H1 (cell line): ENCODE measurements around the gene UFC1. TPM values are rescaled to one million over a fixed set of nuclear protein-coding genes. Genes with fewer than 3 reads are reported as not detected.
A peak's percentile ranks its signal among the peaks of the same experiment; 100 is the strongest.

Experiments used
- CTCF ChIA-PET: fragments of 300-600 bp; sonication (Branson Sonifier 250); formaldehyde crosslinking; loops from one replicate; lab custom pipeline; 2021; ENCODE audit not compliant: partially characterized antibody; lab: Charles Lee
- POLR2A ChIA-PET: fragments of 300-600 bp; sonication (Branson Sonifier 250); formaldehyde crosslinking; loops from one replicate; lab custom pipeline; 2021; ENCODE audit warnings: inconsistent platforms; ENCODE audit not compliant: partially characterized antibody; lab: Charles Lee
- DNase-seq, 2 experiments: peaks; one replicate each; pipeline versions ENCODE4 v3.0.0 to v3.0.0-alpha.2; 2010 to 2022; ENCODE audit warnings: low spot score in 2 of 2, low read depth in 1 of 2, mixed read lengths in 1 of 2
- FAIRE-seq: peaks from 2 replicates; lab custom pipeline; 2011; peaks lifted over from hg19 to GRCh38; lab: Jason Lieb, UNC
- H2AFZ ChIP-seq: 2 replicates; pipeline ENCODE4 v1.8.1; 2012; ENCODE audit warnings: low read length, inconsistent platforms
- H2AK5ac ChIP-seq: 2 replicates; pipeline ENCODE4 v1.6.1; 2013; ENCODE audit warnings: low read depth, low read length
- H2BK120ac ChIP-seq: replicated peaks from 2 replicates; pipeline ENCODE3; 2013; ENCODE audit warnings: low read depth, low read length, inconsistent platforms
- H2BK12ac ChIP-seq: 2 replicates; pipeline ENCODE4 v1.6.1; 2013; ENCODE audit warnings: low read depth, low read length
- H2BK15ac ChIP-seq: 2 replicates; pipeline ENCODE4 v1.6.1; 2013; ENCODE audit warnings: low read length
- H2BK20ac ChIP-seq: 2 replicates; pipeline ENCODE4 v1.6.1; 2013; ENCODE audit warnings: low read length
- H2BK5ac ChIP-seq: 2 replicates; pipeline ENCODE4 v1.6.1; 2013; ENCODE audit warnings: low read depth, low read length
- H3K14ac ChIP-seq: 2 replicates; pipeline ENCODE4 v1.6.1; 2013; ENCODE audit warnings: inconsistent platforms; ENCODE audit not compliant: insufficient read length
- H3K18ac ChIP-seq: 2 replicates; pipeline ENCODE4 v1.6.1; 2013; ENCODE audit warnings: low read length; ENCODE audit errors: extremely low read depth
- H3K23ac ChIP-seq: 2 replicates; pipeline ENCODE4 v1.6.1; 2013; ENCODE audit warnings: inconsistent platforms; ENCODE audit not compliant: insufficient read length
- H3K23me2 ChIP-seq: 2 replicates; pipeline ENCODE4 v1.6.1; 2013; ENCODE audit warnings: low read depth, low read length
- H3K27ac ChIP-seq: 2 replicates; pipeline ENCODE4 v1.6.1; 2011; ENCODE audit warnings: low read depth, low read length, inconsistent platforms
- H3K27me3 ChIP-seq, 4 experiments: replicated peaks in 1 of 4; 1 replicate in 1 of 4; 2 replicates in 3 of 4; pipeline versions ENCODE4 v1.6.1 to v1.8.1; 2011 to 2013; ENCODE audit warnings: low read length in 3 of 4, mild to moderate bottlenecking in 3 of 4, inconsistent platforms in 2 of 4, mixed read lengths in 2 of 4, moderate library complexity in 1 of 4; ENCODE audit not compliant: control insufficient read depth in 3 of 4, insufficient read depth in 3 of 4; ENCODE audit errors: extremely low read depth in 1 of 4
- H3K36me3 ChIP-seq, 4 experiments: 2 replicates each; pipeline versions ENCODE4 v1.6.1 to v1.8.1; 2011 to 2013; ENCODE audit warnings: mild to moderate bottlenecking in 4 of 4, low read length in 3 of 4, moderate library complexity in 2 of 4, control low read depth in 1 of 4, inconsistent platforms in 1 of 4; ENCODE audit not compliant: insufficient read depth in 4 of 4, control insufficient read depth in 2 of 4
- H3K4ac ChIP-seq: replicated peaks from 2 replicates; pipeline ENCODE3; 2013; ENCODE audit warnings: low read length, low read depth, mixed read lengths, inconsistent platforms; ENCODE audit not compliant: insufficient read length
- H3K4me1 ChIP-seq, 4 experiments: replicated peaks in 1 of 4; 1 replicate in 1 of 4; 2 replicates in 3 of 4; pipeline versions ENCODE4 v1.6.1 to v1.8.1; 2011 to 2013; ENCODE audit warnings: low read length in 3 of 4, inconsistent platforms in 2 of 4, mixed read lengths in 1 of 4; ENCODE audit not compliant: insufficient read depth in 4 of 4, control insufficient read depth in 3 of 4
- H3K4me2 ChIP-seq, 2 experiments: 2 replicates each; pipeline versions ENCODE4 v1.6.1 to v1.8.1; 2011 to 2013; ENCODE audit warnings: low read depth in 2 of 2, low read length in 2 of 2, control low read depth in 1 of 2, inconsistent platforms in 1 of 2, mild to moderate bottlenecking in 1 of 2; ENCODE audit not compliant: insufficient read depth in 1 of 2
- H3K4me3 ChIP-seq, 4 experiments: fragments of 200-600, 300-600 bp in 1 of 4; sonication (generic), shearing (Covaris generic), sonication (Bioruptor Twin) in 1 of 4; 2 replicates each; pipeline versions ENCODE4 v1.5.1 to v1.8.1; 2011 to 2016; ENCODE audit warnings: low read length in 4 of 4, low read depth in 3 of 4, control low read depth in 2 of 4, inconsistent platforms in 2 of 4, mild to moderate bottlenecking in 2 of 4, mixed read lengths in 1 of 4, moderate library complexity in 1 of 4; ENCODE audit not compliant: insufficient read depth in 2 of 4; ENCODE audit errors: extremely low read depth in 1 of 4
- H3K56ac ChIP-seq: replicated peaks from 2 replicates; pipeline ENCODE3; 2013; ENCODE audit warnings: low read depth, mild to moderate bottlenecking, mixed read lengths, low read length, inconsistent platforms; ENCODE audit not compliant: insufficient read length
- H3K79me1 ChIP-seq: 2 replicates; pipeline ENCODE4 v1.6.1; 2013; ENCODE audit warnings: low read depth, low read length, control low read depth
- H3K79me2 ChIP-seq, 2 experiments: 2 replicates each; pipeline versions ENCODE4 v1.6.1 to v1.8.1; 2012 to 2013; ENCODE audit warnings: low read length in 2 of 2, mild to moderate bottlenecking in 2 of 2, inconsistent platforms in 1 of 2; ENCODE audit not compliant: insufficient read depth in 2 of 2, control insufficient read depth in 1 of 2
- H3K9ac ChIP-seq, 4 experiments: replicated peaks in 1 of 4; 1 replicate in 1 of 4; 2 replicates in 3 of 4; pipeline versions ENCODE4 v1.6.1 to v1.8.1; 2011 to 2013; ENCODE audit warnings: low read depth in 3 of 4, low read length in 3 of 4, control low read depth in 2 of 4, mild to moderate bottlenecking in 2 of 4, moderate library complexity in 2 of 4, inconsistent platforms in 1 of 4; ENCODE audit errors: extremely low read depth in 1 of 4
- H3K9me3 ChIP-seq, 2 experiments: 2 replicates each; pipeline versions ENCODE4 v1.6.1 to v1.8.1; 2012 to 2013; ENCODE audit warnings: mild to moderate bottlenecking in 2 of 2, moderate library complexity in 2 of 2, control low read depth in 1 of 2, inconsistent platforms in 1 of 2, low read depth in 1 of 2, low read length in 1 of 2, mixed read lengths in 1 of 2; ENCODE audit not compliant: insufficient read depth in 2 of 2
- H4K20me1 ChIP-seq, 2 experiments: replicated peaks in 1 of 2; 2 replicates each; pipeline versions ENCODE3 to v1.8.1; 2011 to 2013; ENCODE audit warnings: inconsistent platforms in 2 of 2, low read length in 2 of 2, mild to moderate bottlenecking in 1 of 2; ENCODE audit not compliant: insufficient read depth in 2 of 2, control insufficient read depth in 1 of 2
- H4K5ac ChIP-seq: 2 replicates; pipeline ENCODE4 v1.6.1; 2013; ENCODE audit warnings: low read length, low read depth, mixed read lengths, inconsistent platforms; ENCODE audit not compliant: insufficient read length
- H4K8ac ChIP-seq: 2 replicates; pipeline ENCODE4 v1.8.0; 2013; ENCODE audit warnings: mild to moderate bottlenecking, moderate library complexity, low read length, inconsistent platforms; ENCODE audit not compliant: insufficient read depth; ENCODE audit errors: extremely low read depth
- H4K91ac ChIP-seq: replicated peaks from 2 replicates; pipeline ENCODE3; 2013; ENCODE audit warnings: low read length, mixed read lengths, inconsistent platforms; ENCODE audit not compliant: insufficient read length
- ASH2L ChIP-seq: fragments of 200-600, 300-600 bp; sonication (generic); IDR thresholded peaks from one replicate; pipeline ENCODE4 v1.7.1; 2017; ENCODE audit warnings: low read length
- BACH1 ChIP-seq: IDR thresholded peaks from 2 replicates; pipeline ENCODE4 v1.6.1; 2012; ENCODE audit warnings: low read length, improper control_type of control experiment
- BRCA1 ChIP-seq: IDR thresholded peaks from 2 replicates; pipeline ENCODE4 v1.6.1; 2012; ENCODE audit warnings: low read depth, low read length, improper control_type of control experiment
- HDAC2 ChIP-seq, 2 experiments: fragments of 300-600 bp in 1 of 2; sonication (generic) in 1 of 2; IDR thresholded peaks; 2 replicates each; pipeline ENCODE4 v1.6.1; 2011 to 2012; ENCODE audit warnings: low read depth in 2 of 2, low read length in 2 of 2, mild to moderate bottlenecking in 2 of 2, moderate library complexity in 2 of 2, borderline replicate concordance in 1 of 2, inconsistent platforms in 1 of 2
- HDAC6 ChIP-seq: IDR thresholded peaks from one replicate; pipeline ENCODE4 v1.7.1; 2012; ENCODE audit warnings: low read depth, mild to moderate bottlenecking, inconsistent platforms, low read length, moderate library complexity
- POLR2AphosphoS5 ChIP-seq: IDR thresholded peaks from 2 replicates; pipeline ENCODE4 v1.6.1; 2011; ENCODE audit warnings: low read depth, low read length
- SP1 ChIP-seq: IDR thresholded peaks from 2 replicates; pipeline ENCODE4 v1.6.1; 2011; ENCODE audit warnings: low read depth, low read length
- TAF1 ChIP-seq: IDR thresholded peaks from 2 replicates; pipeline ENCODE4 v1.6.1; 2011; ENCODE audit warnings: mild to moderate bottlenecking, low read depth, low read length
- TEAD4 ChIP-seq: IDR thresholded peaks from 2 replicates; pipeline ENCODE4 v1.6.1; 2012; ENCODE audit warnings: low read depth, low read length, inconsistent platforms, mixed read lengths
- WGBS, 2 experiments: shearing (Covaris generic) in 1 of 2; methylation state at CpG; one replicate each; pipeline versions ENCODE4 v1.1.6 to v1.1.7; 2013 to 2015; ENCODE audit warnings: low lambda C conversion rate in 2 of 2, mixed read lengths in 2 of 2, inconsistent platforms in 1 of 2, low coverage in 1 of 2, missing lambda C conversion rate in 1 of 2; ENCODE audit not compliant: insufficient replicate concordance in 2 of 2, insufficient coverage in 1 of 2, insufficient read length in 1 of 2; ENCODE audit errors: extremely low coverage in 1 of 2, missing lambda C conversion rate in 1 of 2; 5-methylcytosine and 5-hydroxymethylcytosine counted together
- polyA plus RNA-seq, 7 experiments: library from polyadenylated mRNA; depleted of rRNA in 3 of 7; stranded (reverse) in 5 of 7; unstranded in 2 of 7; fragments of >200 nt in 5 of 7; fragments of 200-250 nt in 2 of 7; gene quantifications; 1 replicate in 5 of 7; 2 replicates in 1 of 7; 4 replicates in 1 of 7; pipeline versions ENCODE4 v1.2.1 to v1.2.3, GENCODE V29; 2011 to 2013; ENCODE audit warnings: missing spikeins in 2 of 7, mixed read lengths in 2 of 7
- total RNA-seq: library from RNA; stranded (reverse); fragmentation: NEBNext Ultra II Directional; extraction: Animal tissue kit (Norgen Biotek cat#: 25700); gene quantifications from 2 replicates; pipeline ENCODE4 v1.2.1, GENCODE V29; 2021

The UFC1 gene
- total and polyA plus RNA-seq, 2 of the 8 experiments (the other 6 are each of a cell fraction or from before 2014, with no cell fraction given) = 67.8 to 102 TPM

DNA sequence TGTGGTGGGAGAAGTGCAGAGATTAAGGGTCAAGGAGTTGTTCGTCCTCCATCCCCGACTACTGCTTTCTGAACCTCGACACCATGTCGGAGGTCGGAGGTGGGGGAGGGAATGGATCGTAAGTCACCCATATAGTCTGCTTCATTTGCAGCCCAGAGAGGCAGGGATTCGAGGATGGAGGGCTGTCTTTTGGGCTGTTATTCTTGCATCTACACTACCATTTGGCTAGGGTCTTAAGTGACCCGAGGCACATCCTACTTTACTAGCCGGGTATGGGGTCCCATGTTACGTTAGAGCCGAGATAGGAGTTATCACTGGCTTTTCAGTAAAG is 6.1 kb downstream of the UFC1 start:
- Histone ChIP-seq H3K9me3 (no peaks in the 10 kb centered on the region), H2BK120ac (no peak overlapping the region), H3K18ac (no peak overlapping the region; the same call in 1 of the 2 replicates), H3K23ac (no peak overlapping the region), H3K27me3 (no peaks in the 10 kb centered on the region), H3K9ac (peak overlapping the region; percentile 68 to 83 (median 73)), H3K4me2 (peak overlapping the region; percentile 63 to 97), H3K4ac (no peak overlapping the region), H3K14ac (no peak overlapping the region), H2BK20ac (no peak overlapping the region), H3K79me1 (no peaks in the 10 kb centered on the region; the same call in 1 of the 2 replicates), H4K91ac (no peak overlapping the region), H3K4me1 (peaks cover 0 to 15% (median 4%) of the 10 kb centered on the region in 4 experiments; a peak in 4 of 7 replicates), H4K5ac (peak overlapping the region; percentile 57), H3K23me2 (peaks cover 6% of the 10 kb centered on the region), H4K20me1 (no peaks in the 10 kb centered on the region), H2BK15ac (0 out of 2 replicates have a peak overlapping the region, but pooled peaks have one; percentile 40), H3K4me3 (peak overlapping the region; percentile 62 to 80 (median 72)), H3K79me2 (no peaks in the 10 kb centered on the region; a peak in 1 of 4 replicates), H3K36me3 (peaks cover 2 to 12% (median 7%) of the 10 kb centered on the region in 4 experiments; a peak in 5 of 8 replicates), H3K27ac (peak overlapping the region; percentile 63), H2BK5ac (0 out of 2 replicates have a peak overlapping the region, but pooled peaks have one; percentile 21), H2AFZ (no peak overlapping the region), H4K8ac (peak overlapping the region; percentile 95), H2BK12ac (0 out of 2 replicates have a peak overlapping the region, but pooled peaks have one; percentile 55), H2AK5ac (no peak overlapping the region; the same call in 1 of the 2 replicates), H3K56ac (no peak overlapping the region)
- no peak for FAIRE-seq
- CTCF ChIA-PET = interaction anchor here (1.1 kb wide), 1 partner anchor 11 kb away, joined by 3 read pairs; no protein-coding TSS in a partner anchor
- 25% methylated on average over 11 of the region's 11 CpGs; no CpG with 5 or more reads in 1 of the 2 experiments for WGBS, 2 experiments
- TF ChIP-seq TEAD4 (no peak), ASH2L (peak; percentile 4), BACH1 (no peak), POLR2AphosphoS5 (0 out of 2 replicates have a peak, but pooled peaks have one; percentile 42), BRCA1 (no peak), HDAC6 (no peak), TAF1 (no peak), HDAC2 (IDR thresholded peaks at IDR 0.05; ENCODE audit: borderline replicate concordance in 1 of 2, low read depth in 2 of 2, low read length in 2 of 2) (no peak), SP1 (no peak)
- POLR2A ChIA-PET = interaction anchor here (13.6 kb wide), 1 partner anchor 25 kb away, joined by 130 read pairs; the partner anchor contains the start of gene DEDD
- no peak for DNase-seq
